Kidney tubule cell (primary cell): ENCODE measurements around the gene HSD11B2.

ENCODE experiments used
- DNase-seq: peaks from one replicate; pipeline ENCODE4 v3.0.0-alpha.2; 2018; ENCODE audit warnings: low spot score

HSD11B2 gene

DNA sequence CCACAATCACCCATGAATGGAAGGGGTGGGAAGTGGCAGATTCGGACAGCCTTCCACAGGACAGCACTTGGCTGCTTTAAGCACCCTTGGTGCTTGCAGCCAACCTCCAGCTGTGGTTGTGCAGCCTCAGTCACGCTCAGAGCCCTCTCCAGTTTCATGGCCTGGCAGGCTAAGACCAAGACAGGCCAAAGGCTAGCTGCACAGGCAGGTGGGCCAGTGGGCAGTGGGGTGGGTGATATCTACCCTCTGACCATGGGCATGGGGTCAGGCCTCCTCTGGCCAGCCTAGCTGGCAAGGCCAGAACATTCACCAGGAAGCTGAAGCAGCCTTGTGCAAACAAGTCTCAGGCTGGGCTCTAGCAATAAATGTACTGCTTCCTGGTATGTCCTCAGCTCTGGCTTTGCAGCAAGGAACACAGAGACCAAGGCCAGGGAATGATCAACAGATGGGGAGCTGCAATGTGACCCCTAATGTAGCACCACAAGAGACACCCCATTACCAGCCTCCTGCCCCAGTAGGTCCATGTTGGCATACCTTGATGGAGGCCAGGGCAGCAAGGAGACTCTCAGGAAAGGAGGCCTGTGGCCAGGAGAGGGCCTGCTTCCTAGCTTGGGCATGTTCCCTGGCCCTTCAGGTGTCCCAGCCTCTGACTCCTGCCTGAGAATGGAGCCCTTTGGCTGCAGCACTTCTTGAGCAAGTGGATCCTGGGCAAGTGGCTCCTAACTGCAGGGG lies 20.9 kb downstream of the HSD11B2 start:
- DNase-seq, result peak; percentile 28

DNA sequence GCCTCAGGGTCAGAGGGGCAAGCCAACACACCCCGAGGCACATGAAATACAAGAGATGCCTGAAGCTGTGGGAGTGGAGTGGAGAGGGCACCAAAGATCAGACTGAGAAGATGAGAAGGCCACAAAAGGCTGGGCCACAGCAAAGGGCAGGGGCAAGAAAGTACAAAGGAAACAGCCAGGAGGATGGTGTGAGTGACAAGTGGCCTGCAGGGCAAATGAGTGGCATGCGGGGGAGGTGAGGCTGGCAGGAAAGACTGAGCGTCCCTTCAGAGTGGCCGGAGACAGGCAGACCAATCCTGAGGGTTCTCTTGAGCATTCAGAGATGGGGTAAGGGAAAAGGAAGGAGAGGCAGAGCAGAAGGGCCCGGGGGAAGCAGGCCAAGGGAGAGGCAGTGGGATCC lies 23.2 kb downstream of the HSD11B2 start:
- no peak for DNase-seq

DNA sequence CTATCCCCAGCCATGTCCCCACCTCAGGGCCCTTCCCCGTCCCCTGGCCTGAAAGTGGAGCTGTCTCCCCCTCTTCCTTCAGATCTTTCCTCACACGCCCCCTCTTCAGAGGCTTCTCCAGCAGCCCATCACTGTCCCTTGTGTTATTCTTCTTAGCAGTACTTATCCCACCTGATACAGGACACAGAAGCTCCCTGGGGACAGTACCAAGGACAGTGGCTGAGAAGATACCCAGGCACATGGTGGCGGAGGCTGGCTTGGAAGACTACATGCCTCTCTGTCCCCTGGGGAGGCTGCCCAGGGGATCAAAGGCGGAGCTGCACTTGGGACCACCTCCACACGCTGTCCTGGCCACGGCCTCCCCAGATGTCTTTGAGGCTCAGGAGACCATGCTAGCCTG lies 23.9 kb downstream of the HSD11B2 start:
- DNase-seq, result no peak

DNA sequence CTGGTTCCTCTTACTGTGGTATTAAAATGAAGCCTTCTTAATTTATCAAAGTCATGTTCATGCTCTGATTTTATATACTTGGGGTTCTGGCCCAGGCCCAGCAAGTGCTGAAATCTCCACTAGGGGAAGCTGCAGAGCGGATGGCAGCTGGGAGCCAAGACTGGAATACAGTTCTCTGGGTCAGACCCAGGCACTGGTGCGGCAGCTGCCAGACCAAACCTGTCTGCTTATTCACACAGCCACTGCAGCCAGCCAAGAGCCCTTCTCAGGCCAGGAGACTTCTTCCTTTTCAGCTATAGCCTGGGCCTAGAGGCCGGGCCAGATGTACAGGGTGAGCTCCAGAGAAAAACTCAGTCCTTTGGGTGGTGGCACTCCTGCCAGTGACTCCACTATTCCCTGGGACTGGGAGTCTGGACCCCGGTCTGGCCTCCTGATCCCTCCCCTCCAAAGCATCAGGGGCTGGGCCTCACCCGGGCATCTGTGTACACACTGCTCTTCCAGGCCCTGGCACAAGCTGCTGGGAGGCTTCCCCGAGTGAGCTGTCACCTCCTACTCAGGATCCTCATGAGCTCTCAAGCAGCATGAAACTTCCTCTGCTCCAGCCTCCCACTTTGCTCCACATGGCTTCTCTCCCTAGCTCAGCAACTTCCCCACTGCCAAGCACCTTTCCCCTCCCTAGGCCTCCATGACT lies 25.6 kb downstream of the HSD11B2 start:
- peak; percentile 23 for DNase-seq

DNA sequence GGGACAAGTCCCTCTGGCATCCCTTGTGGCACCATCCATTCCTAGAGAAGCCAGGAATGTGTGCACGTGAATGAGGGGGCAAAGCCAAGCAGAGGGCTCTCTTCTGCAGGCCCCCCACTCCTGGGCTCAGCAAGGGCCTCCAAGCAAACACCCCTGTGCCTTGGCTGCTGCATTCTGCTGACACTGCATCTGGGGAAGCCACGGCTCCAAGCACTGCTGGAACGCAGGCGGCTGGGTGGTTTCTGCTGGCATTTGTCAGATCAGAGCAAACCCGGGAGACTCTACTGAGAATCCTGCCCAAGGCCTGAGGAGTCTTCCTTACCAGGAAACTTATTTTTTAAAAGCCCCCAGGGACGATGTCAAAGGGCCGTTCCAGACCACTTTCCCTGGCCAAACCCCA lies 26.7 kb downstream of the HSD11B2 start:
- no peak for DNase-seq

DNA sequence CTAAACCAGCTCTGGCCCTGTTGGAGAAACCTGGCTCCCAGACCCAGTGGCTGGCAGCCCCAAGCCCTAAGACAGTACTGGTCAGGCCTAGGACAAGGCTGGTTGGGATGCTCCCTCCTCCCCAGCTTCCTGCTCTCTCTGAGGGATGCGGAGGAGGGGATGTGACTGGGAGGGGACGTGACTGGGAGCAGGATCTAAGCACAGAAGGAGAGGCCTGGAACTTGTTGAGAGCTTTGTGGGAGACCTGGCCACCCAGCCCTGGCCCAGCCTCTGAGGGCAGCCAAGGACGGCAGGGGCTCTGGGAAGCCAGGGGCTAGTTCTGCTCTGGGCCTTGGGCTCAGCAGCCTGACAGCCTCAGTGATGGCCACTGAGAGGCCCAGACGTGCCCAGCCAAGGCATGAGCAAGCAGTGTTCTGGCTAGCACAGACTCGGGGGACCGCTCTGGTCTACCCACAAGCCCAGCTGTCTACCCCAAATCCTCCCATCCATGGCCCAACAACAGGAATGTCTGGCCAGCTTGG lies 27.3 kb downstream of the HSD11B2 start:
- DNase-seq, result no peak

DNA sequence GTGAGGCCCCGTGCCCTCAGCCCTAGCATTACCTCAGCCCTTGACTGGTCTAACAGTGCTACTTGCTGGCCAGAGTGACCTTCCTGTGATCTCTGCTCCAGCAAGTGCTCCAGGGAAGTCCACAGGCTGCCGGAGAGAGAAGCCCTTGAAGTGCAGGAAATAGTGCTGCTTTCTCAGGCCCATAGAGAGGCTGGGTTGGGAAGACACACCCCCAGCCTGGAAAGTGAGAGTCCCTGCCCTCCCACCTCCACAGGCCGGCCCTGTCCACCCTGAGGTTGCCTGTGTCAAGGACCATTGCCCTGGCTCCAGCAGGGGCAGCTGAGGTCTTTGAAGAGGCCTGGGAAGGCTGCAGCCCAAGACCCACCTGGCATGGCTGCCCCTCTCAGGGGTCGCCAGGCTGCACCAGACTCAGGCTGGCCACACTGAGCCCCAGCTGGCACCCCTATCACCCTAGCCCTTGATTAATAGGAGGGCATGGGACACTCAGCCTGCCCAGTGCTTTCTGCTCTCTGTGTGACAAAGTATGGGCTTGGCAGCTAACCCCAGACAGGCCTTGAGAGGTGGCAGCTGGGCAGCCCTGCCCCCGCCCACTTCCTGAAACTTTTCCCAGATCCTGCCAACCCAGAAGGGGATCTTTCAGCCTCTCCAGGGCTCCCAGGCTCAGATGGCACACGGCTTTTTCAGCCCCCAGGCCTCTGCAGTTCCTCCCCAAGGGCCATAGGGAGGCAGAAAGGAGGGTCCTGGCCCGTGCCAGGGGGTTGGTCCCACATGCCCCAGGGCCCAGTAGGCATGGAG lies 28.3 kb downstream of the HSD11B2 start:
- DNase-seq, result no peak

DNA sequence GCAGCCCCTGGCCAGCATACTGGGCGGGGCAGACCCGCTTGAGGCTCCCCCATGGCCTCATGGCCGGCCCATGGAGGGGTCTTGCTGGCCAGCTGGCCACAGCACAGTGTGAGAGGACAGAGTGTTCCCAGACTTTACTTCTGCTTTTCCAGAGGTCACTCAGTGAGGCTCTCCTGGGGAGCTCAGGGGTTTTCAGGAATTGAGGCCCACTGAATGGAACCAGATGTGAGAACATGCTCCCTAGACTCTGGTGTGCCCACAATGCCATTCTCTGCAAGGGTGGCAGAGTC lies 28.9 kb downstream of the HSD11B2 start:
- DNase-seq, result no peak

DNA sequence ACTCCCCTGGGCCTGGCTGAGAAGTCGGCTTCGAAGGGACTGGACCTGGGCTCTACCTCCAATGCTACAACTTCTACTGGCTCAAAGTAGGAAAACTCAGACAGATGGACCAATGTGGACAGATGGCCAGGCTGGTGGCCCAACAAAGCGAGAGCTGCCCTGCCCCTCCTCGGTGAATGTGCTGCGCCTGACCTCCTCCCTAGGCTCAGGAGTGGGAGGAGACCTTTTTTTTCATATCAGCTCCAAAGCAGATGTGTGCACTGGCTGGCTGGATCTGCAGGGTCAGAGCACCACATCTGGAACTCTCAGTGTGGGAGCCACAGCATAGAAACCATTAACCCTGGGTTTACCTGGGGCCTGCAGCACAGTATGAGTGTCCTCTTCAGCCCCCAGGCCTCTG lies 29.2 kb downstream of the HSD11B2 start:
- DNase-seq, result no peak

DNA sequence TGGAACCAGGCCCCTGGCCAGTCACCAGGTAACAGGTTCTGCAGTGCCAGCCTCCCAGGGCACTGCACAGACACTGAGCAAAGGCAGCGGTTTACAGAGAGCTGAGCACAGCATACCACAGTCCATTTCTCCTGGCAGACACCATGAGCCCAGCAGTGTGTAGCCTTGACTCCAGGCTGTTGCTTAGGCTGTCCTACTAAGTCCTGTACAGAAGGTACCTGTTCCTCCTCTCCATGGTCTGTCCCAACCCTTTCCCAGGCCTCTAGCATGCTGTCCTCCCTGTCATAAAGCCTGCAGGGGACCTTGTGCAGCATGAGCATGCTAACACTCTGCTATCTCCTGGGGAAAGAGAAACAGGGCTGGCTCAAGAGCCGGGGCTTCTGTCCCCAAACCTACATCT lies 30.0 kb downstream of the HSD11B2 start:
- DNase-seq, result no peak

DNA sequence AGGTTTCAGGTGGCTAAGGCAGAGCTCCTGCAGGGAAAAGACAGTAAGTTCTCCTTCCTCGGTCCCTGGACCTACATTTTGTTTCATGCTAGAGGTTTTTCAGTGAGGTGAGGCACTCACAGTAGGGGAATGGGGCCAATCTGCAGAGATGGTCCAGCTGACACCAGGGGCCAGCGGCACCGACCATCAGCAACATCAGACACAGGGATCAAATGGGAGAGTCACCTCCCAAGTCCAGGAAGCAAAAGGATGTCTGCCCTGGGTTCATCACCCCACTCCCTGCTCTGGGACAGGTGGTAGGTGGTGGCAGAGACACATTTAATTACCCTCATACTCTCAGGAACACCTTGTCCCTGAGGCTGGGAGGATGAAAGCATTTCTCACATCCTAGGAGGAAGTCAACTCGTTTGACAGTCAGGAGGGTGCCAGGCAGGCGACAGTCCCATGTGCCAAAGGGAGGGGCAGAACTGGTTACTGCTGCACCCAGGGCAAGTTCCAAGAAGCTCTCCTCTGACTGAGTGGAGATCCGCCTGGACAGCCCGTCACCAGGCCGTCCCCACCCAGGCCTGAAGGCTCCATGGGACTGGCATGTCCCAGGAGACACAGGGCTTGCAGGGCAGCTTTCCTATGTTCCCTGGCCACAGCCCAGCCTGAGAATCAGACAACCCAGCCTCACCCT lies 30.8 kb downstream of the HSD11B2 start:
- no peak for DNase-seq

DNA sequence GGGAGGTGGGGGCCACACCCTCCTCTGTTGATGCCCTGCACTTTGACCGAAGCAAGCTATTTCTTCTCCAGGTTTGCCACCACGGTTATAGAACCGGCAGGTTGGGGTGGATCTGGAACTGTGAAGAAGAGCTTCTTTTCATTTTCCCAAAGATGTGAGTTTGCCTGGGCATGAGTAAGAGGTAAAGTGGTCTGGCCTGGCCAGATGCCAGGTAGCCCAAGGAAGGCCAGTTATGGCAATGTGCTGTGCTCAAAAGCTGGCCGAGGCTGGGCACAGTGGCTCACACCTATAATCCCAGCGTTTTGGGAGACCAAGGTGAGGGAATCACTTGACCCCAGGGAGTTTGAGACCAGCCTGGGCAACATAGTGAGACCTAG lies 31.3 kb downstream of the HSD11B2 start:
- peak; percentile 43 for DNase-seq

DNA sequence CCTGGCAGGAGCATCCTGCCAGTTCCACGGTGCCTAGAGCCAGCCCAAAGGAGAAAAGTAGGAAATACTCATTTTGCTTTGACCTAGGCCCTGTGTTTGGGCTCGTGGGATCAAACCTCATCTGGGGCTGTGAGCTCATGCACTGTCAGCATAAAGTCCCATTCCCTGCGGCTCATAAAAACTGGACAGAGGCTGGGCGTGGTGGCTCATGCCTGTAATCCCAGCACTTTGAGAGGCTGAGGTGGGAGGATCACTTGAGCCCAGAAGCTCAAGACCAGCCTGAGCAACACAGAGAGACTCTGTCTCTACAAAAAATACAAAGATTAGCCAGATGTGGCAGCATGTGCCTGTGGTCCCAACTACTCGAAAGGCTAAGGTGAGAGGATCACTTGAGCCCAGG lies 32.1 kb downstream of the HSD11B2 start:
- DNase-seq, result no peak

DNA sequence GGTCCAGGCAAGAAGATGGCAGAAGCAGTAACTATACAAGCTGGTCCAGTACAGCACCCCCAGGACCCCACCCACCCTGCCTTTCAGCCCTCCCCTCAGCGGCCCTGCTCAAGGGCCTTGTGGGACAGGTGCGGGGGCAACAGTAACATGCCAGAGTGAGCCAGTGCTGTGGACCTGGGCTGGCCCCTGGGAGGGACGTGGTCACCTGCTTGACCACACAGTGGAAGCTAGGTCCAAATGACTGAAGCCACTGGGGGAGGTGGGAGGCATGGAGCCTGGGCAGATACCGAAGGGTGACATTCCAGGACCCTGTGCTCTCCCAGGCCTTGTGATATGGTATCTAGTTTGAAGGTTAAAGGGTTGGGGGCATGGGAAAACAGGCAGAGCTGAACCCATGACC lies 32.8 kb downstream of the HSD11B2 start:
- no peak for DNase-seq

DNA sequence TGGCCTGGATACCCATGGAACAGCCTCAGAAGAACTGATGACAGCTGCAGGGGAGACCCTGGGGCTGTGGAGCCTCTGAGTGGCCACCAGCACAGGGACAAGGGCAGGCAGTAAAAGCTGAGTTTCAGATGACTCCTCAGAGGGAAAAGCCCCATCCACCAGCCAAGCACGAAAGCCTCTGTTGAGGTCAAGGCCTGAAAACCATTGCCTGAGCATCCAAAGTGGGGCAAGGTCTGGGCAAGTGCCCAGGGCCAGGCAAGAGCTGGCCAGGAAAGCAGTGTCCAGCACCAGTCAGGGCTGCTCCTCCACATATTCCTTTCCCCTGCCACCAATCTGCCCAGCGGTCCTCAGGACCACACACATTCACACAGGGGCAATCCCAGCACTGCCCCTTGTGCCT lies 33.6 kb downstream of the HSD11B2 start:
- DNase-seq, result no peak

DNA sequence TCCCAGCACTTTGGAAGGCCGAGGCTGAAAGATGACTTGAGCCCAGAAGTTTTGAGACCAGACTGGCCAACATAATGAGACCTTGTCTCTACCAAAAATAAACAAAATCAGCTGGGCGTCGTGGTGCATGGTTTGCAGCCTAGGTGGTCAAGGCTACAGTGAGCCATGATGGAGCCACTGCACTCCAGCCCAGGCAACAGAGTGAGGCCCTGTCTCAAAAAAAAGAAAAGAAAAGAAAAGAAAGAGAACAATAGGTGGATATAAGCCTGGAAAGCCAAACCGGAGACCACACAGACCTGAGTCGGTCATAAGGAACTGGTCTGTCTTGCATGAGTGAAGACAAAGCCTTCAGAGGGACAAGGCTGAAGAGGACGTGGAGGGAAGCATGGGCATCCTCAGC lies 35.7 kb downstream of the HSD11B2 start:
- DNase-seq, result no peak

DNA sequence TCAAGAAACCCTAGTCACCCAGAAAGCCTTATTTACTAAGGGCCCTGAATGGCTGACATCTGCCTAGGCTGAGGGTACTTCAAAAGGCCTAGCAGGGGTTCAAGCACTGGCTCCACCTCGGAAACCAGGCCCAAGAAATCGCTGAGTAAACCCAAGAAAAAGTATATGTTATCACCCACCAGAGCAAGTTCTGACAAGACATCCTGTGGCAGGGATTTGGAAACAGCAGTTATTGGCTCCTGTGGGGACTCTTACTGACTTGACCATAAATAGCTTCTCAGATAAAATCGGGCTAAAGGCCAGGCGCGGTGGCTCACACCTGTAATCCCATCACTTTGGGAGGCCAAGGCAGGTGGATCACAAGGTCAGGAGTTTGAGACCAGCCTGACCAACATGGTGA lies 37.8 kb downstream of the HSD11B2 start:
- no peak for DNase-seq

DNA sequence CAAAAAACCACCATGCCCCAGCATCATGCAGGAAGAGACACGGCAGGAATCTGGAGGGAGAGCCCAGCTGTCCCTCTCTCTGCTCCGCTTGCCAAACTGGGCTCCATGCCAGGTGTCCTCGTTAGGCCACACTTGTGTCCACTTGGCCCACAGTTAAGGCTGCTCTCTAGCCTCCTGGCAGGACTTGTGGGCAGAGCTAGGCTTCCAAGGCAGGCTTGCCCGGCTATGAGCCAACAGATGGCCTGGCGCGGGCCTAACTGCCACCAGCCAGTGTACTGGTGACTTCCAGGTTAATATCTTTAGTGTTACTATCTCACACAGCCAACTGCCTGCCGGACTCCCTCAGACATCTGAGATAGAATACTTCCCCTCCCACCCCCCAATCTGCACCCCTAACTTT lies 39.4 kb downstream of the HSD11B2 start:
- DNase-seq, result no peak

DNA sequence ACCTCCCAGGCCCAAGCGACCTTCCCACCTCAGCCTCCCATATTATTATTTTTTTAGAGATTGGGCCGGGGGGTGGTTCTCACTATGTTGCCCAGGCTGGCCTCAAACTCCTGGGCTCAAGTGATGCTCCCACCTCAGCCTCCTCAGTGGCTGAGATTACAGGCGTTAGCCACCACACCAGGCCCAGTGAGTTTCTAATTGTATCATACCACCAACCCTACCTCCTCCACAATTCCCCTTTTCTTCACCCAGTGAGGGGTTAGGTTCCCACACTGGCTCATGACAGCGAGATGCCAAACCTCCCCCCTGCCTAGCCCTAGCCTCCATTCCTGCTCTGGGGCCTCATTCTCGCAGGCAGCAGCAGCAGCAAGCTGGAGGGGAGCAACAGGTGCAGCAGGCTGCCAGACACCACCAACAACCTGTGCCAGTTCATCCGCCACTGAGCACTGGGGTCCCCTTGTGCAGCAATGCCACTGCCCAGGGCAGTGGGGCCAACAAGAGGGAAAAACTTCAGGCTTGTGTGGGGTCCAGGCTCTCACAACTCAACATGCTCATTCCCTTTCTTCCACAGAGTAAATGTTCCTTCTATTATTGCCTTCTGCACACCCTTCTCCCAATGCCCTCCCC lies 41.0 kb downstream of the HSD11B2 start:
- DNase-seq, result no peak

DNA sequence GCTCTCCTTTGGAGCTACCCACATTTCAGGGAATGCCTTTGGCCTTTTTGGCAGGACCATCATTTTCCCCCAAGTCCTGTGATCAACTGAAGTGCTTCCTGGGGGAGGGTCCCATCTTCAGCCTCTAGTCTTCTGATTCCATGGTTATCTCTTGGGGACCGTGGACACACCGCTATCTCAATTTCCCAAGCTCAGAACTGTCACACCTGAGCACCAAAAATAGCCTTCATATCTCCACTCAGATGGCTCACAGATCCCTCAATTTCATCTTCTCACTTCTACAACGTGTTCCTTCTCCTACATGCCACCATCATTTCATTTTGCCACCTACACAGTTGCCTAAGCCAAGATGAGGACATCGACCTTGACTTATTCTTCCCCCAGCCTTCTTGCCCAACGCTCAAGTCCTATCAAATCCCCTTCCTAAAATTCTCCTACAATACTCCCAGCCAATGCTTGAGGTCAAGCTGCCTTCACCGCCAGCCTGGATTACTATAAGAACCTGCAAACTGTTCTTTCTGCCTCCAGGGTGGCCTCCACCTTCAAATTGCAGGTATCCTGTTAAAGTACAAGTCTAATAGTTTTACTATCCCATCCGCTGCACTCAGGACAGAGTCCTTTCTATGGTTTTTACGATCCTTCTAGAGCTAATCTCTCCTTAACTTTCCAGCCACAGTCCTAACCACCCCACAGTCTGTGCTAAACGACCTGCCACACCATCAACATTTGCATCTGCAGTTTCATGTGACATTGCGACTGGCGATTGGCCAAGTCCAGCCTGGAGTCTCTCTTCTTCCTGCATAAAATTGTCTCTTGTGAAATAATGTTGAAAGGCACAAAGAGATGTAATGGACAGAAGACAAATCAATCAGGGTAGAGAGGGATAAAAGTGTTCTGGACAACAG lies 43.9 kb downstream of the HSD11B2 start:
- no peak for DNase-seq

DNA sequence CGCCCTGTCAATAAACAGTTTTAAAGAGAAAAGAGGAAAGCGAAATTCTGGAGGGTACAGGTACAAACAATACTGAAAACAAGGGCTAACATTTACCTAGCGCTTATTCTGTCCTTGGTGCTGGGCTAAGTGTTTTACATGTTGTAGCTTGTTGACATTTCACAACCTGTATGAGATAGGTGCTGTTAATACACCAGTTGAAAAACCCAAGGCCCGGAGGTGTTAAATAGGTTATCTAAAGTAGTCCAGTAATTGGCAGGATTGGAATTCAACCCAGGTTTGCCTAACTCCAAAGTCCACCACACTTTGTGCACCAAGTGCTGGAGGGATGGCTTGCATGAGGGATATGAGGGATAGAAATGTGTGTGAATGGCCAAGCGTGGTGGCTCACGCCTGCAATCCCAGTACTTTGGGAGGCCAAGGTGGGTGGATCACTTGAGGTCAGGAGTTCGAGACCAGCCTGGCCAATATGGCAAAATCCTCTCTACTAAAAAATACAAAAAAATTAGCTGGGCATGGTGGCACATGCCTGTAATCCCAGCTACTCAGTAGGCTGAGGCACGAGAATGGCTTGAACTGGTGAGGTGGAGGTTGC lies 47.1 kb downstream of the HSD11B2 start:
- DNase-seq, result no peak
